GM21529 (cell line): ENCODE measurements around the gene IGF2.

Experiments used
- ATAC-seq: cut with Tn5 transposase; IDR thresholded peaks from one replicate; pipeline ENCODE4 v1.9.1; 2021; ENCODE audit not compliant: unreplicated experiment

Gene IGF2

DNA sequence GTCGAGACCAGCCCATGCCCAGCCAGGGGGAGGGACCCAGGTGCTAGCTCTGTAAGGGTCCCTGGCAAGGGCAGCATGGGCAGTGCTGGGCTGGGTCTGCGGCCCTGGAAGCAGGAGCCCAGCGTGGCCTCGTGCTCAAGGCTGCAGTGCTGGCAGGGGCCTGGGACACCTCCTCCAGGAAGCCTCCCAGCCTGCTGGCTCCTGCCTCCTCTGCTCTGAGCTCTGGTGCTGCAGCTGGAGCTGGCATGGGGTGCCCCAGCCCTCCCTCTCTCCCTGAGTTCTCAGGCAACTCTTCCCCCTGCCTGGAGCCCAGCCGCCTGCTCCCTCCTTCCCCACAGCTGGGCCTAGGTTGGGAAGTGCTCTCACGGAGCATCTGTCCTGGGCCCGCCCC, 15.0 kb upstream of the IGF2 start:
- no peak for ATAC-seq

GRCh38 chr11:2153581-2154194, 14.5 kb upstream of the IGF2 start:
- ATAC-seq = no peak

GRCh38 chr11:2151500-2152257, 12.5 kb upstream of the IGF2 start:
- ATAC-seq = no peak

DNA sequence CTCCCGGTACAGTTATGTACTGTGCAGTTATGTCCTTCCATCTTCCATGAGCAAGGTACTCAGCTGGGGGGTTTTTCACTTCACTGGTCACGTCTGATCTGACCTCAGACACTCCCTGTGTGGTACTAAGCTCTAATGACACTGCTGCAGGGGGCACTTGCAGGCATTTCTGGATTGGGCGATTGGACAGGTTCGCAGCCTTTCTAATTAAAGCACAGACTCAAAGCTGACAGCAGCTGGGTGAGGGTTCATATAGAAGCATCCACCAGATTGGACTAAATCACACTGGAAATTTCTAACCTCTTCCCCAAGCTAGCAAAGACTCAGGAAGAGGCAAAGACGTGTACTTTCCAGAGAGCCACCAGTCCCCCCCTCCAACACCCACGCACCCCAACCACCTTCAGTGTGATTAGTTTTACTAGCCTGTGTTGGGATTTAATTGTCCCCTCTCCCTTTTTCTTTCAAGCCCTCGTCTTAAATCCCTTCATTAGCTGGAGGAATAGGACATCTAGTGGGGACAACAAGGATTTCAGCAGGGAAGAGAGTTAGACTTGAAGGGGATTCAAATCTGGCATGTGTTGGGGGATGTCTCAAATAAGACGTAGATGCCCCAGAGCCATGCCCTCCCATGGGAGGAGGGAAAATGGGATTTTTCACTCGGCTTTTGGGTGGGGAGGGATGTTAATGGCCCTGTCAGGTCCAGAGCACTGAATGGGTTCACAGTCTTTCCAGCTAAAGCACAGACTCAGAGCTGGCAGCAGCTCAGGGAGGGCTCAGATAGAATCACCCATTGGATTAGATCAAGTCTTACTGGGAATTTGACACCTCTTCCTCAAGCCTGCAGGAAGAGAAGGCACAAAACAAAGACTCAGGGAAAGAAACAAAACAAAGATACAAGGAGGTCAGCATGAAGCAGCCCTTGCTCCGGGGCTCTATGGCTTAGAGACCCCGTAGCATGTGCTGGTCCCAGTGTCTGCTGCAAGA, 11.0 kb upstream of the IGF2 start:
- ATAC-seq = no peak

GRCh38 chr11:2149460-2149859, 10.3 kb upstream of the IGF2 start:
- ATAC-seq = no peak

DNA sequence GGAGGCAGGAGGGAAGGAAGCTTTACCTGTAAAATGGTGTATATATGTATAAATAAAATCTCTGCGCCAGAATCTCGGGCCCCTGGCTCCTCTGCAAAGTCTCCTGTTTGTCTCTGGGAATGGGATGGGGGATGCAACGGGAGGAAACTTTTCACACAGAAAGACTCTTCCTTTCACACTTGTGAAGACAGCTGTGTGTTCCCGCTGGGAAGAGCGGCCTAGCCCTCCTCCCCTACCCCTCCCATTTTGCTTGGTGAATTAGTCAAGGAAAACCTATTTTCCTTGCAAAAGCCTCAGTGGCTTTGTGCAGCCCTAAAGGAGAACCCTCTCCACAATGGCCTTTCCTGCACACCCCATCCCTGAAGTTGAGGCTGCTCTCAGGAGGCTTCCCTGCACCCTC, 9.4 kb upstream of the IGF2 start:
- no peak for ATAC-seq

DNA sequence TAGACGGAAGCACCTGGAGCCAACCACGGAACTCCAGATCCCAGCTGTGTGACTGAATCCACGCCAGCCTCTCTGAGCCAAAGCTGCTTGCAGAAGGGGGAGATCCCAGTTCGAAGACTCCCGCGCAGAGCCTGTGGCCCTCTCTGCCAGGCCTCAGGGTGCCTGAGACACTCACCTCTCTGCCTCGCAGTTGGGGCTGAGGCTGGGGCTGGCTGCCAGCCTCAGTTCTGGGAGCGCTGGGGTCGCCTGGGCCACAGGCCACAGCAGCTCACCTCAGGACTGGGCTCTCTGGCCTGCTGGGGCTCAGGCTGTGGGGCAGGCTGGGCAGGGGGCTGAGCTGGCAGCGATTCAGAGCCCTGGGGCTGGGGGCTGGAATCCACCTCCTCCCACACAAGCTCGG, 8.2 kb upstream of the IGF2 start:
- ATAC-seq = no peak

GRCh38 chr11:2146051-2146450, 6.9 kb upstream of the IGF2 start:
- ATAC-seq = no peak

DNA sequence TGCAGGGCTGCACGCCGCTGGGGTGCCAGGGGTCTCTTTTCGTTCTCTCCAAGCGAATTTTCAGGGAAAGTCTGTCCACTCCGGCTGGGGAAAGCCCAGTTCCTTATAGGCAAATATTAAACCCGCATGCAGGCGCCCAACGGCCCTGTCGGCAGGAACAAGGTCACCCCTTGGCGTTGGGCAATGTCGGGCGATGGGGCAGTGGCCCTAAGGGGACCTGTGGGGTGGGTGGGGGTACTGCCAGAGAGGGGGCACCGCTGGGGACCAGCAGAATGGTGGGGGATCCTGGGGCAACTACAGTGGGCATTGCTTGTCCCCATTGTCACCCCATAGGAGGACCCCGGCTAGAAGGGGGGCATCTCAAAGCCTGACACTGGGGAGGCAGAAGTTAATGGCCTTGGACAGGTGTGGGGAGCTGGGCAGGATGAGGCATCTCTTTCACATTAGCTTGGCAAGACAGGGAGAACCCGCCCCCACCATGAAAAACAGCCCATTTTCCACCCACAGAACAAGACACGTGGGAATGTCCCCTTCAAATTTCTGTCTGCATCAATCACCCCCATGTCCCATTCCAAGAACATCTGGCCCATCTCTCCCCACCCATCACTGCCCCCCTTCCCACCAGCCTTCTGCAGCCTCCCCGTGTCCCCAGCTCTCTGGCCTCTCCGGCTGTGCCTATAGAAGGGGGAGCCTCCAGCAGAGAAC, 5.5 kb upstream of the IGF2 start:
- ATAC-seq = no peak

DNA sequence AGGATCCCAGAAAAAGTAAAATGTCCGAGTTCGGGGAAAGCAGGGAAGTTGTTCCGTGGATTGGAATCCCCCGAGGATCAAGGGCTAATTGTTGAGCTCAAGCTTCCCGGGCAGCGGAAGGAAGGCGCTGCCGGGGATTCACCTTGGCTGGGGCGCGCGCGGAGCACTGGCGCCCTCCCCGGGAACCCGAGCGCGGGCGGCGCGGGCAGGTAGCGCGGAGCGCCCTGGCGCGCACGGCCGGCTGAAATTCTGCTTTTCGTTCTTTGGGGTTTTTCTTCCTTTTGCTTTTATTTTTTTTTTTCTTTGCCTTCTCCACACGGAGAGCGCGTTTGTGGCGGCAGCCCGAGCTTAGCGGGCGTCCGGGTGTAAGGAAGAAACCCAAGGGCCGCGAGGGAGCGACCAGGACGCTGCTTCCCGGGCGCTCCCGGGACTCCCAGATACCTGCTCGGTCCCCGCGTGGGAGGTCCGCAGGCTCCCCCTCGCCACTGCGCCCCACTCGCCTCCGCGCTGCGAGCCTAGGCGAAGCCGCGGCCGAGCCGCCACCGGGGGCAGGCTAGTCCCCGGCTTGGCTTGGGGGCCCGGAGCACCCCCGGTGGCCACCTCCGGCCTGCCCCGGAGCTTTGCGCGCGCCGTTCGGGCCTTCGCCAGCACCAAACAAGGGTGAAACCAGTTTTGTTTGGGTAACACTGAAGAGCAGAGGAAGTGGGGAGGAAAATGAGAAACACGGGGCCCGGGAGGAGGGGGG, 4.8 kb upstream of the IGF2 start:
- no peak for ATAC-seq

- no peak for ATAC-seq
Observed at GRCh38 chr11:2143477-2143798, 4.2 kb upstream of the IGF2 start.

DNA sequence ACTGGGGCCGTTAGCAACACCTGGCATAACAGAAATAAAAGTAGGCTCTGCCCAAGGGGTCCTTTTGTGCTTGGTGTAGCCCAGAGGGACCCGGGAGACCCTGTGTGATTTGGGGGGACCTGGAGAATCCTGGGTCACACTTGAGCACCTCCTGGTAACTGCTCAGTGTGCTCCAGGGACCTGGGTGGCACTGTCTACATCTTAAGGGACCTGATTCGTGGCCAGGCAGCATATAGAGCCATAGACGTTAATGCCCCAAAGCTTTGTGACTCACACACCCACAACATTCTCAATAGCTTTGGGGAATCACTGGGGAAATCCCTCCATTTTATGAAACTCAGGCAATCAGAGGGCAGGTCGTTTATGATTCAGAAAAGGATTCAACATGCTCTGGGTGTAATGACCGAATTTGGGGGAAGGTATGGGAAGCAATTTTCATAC, 3.6 kb upstream of the IGF2 start:
- no peak for ATAC-seq

GRCh38 chr11:2142300-2142759, 3.1 kb upstream of the IGF2 start:
- ATAC-seq = no peak

GRCh38 chr11:2140411-2141400, 1.5 kb upstream of the IGF2 start:
- ATAC-seq = no peak

DNA sequence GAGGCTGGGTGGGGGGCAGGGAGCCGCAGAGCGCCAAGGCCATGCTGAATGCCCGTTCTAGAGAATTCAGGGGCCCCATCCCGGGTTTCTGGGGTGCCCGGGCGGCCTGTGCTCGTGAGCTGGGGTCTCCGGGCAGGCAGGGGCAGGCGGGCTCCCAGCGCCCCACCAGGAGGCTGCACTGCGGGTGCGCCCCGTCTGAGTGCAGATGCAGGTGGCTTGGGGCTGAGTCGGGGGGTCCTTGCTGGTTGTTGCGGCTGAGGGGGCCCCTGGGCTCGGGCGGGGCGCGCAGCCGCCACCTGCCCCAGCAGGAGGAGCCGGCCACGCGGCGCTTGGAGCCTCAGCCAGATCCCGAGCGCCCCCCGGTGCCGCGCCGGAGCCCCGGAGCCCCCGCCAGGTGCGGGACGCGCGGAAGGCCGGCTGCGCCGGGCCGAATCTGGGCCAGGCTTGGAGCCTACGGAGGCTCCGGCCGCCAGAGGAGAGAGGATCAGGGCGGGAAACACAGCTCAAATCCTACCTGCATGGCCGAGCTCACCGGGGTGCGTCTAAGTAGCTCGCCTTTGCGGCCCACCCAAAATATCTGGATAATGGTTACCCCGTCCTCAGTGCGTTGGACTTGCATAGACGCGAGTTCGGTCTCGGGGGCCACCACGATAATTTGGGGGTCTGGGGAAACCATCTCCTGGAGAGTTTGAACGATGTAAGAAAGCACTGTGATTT, 590 bp upstream of the IGF2 start:
- ATAC-seq = no peak

DNA sequence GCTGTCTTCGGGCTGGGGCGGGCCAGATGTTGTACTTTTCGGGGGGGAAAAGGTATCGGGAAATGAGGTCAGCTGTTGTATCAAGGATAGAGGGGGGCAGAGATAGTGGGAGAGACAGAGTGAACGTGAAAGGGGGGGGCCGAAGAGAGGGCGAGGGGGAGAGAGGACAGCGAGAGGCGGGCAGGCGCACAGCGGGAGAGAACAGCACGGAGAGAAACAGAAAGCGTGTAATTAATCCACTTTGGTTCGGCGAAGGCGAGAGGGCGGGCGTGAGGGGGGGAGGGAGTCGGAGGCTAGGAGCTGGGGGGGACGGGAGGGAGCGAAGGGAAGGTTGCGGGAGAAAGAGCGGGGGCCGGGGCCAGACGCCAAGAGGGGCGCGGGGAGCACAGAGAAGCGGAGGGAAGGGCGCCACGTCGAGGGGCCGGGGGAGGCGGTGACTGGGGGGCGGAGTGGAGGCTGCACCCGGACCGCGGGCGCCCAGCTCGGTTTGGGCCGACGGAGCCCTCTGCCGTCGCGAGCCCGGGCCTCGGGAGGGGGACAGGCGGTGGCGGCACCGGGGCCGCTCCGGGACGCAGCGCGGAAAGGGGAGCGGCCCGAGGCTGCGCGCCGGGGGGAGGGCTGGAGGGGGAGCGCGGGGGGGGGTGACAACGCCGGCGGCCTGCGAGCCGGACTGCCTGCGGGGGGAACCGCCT, 612 bp downstream of the IGF2 start:
- ATAC-seq = no peak

- no peak for ATAC-seq
Observed at GRCh38 chr11:2138068-2138430, 1.1 kb downstream of the IGF2 start.
